Measurements from ENCODE around the gene LMBRD1.
A peak's percentile ranks its signal among the peaks of the same experiment; 100 is the strongest.
"Not testable (repeated sequence)": the region's sequence is repeated elsewhere in the genome, so short reads cannot be mapped to it uniquely, and the experiment has no call there.

LMBRD1 gene

DNA sequence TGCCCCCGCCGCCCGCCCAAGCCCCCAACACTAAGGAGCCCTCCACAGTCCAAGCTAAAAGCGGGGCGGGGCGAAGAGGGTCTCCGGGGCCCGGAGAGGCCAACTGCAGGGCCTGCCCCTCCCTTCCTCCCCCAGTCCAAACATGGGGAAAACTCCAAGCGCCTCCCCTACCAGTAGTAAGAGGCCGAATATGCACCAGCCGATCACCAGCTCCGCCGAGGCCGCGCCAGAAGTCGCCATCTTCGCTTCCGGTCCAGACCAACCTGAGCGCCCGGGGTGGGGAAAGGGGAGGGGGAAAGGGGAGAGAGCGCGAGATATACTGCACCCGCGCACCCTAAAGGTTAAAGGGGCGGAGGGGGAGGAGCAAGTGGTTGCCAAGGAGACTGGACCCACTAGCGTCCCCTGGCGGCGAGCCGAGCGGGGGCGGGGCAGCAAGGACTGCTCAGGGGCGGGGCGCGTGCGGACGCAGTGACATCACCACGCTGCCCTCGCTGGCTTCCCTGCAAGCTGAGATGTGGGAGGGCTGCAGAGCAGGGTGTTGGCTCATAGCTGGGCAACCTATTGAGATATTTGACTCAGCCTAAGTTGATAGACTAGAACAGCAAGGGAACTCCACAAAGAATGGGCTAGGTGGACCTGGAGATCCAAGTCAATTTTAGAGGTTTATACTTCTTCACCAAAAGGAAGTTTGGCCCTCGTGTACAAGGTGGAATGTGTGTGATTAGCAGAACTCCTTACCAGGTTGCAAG lies at the start of gene LMBRD1:
Gene LMBRD1, minus strand, starts transcription at position 369 of the 749 bp plus-strand sequence. Its CDS starts 129 bp downstream, at position 240.
- DNase-seq (ENCODE audit: low read depth in 1 of 2, low spot score in 1 of 2): peak; percentile 99

DNA sequence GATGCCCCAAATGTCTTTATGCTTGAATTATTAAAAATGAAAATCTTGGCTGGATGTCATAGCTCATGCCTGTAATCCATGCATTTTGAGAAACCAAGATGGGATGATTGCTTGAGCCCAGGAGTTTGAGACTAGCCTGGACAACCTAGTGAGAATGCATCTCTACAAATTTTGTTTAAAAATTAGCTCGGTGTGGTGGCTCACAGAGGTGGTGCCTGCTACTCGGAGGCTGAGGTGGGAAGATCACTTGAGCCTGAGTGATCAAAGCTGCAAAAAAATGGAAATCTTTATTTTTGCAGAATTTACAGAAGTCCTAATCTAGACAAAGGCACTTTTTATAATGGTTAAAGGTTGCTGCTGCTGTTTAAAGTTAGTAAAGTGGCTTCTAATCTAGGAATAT lies 49.5 kb upstream of the LMBRD1 start:
- DNase-seq (ENCODE audit: low read depth in 1 of 2, low spot score in 1 of 2): no peak

DNA sequence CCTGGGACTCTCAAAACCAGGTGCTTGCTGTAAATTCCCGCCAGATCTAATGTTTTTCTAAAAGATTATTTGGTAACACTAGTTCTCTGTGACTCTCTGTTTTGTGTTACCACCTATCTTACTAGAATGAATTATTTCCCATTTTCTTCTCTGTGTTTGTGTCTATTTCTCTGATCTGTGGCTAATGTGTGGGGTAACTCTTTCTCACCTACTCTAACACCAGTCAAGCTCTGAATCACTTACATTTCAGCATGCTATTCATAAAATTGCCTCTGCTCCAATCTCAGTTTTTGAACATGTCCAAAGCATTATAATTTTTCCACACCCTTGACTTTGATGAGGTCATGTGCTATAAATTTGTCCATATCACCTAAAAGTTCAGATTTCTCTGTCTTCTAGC lies 46.4 kb upstream of the LMBRD1 start:
- no peak for DNase-seq (ENCODE audit: low read depth in 1 of 2, low spot score in 1 of 2)

DNA sequence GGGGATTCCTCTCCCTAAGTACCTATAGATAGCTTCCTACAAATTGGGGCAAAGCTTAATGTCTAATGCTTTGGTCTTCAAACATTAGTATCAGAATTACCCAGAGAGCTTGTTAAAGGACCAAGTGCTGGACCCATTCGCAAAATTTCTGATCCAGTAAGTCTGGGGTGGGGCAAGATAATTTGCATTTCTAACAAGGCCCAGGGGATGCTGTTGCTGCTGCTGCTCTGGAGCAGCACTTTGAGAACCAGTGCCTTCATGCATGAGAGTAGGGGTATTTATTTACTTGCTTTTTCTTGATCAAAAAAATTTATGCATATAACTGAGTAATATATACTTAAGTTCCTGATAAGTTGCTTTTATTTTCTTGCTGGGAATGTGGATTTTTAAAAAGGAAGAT lies 45.1 kb upstream of the LMBRD1 start:
- no peak for DNase-seq (ENCODE audit: low read depth in 1 of 2, low spot score in 1 of 2)

DNA sequence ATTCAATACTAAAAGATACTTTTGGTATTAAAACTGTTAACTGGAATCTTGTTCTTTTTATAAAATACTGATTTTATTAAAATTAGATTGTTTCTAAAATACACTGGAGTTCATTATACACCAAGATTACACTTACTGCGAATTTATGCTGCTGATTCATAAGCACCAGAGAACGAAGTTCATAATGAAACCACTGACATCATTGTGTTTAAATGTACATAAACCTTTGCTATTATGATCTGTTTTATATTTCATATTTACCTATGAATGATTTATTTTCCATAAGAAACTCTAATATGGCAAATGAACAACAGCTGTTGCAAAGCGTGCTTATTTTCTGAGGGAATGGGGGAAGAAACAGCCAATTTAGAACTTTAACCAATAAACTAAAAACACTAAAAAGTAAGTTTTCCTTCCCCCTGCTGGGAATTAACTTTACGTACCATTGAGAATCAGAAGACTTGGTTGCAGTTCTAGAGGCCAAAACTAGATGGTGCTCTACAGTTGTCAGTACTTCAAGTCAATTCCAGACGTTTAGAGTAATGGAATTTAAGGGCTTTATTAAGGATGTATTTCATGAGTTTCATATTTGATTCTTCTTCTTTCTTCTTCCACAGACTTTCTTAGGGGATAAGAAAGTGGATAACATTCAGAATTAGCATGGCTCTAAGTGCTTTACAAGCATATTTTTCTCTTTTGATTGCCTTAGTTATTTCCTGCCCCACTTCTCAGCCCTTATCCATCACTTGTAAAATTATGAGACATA lies 38.8 kb upstream of the LMBRD1 start:
- DNase-seq (ENCODE audit: low read depth in 1 of 2, low spot score in 1 of 2): no peak

DNA sequence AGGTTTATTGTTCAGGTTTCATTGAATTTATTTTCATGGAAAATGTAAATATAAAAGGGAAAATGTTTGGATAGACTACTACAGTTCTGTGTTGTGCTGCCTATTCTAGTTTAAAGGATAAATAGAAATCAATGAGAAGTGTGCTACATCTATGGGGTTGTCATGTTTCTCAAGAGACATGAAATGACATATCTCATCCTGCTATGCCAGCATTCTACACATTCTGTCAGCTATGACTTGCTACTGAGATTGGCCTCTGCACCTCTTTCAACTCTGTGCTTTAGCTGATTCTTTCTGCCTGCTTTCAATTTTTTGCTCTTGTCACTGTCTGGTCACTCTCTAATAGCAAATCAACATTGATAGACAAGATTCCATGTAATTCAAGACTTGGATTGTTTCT lies 35.7 kb upstream of the LMBRD1 start:
- no peak for DNase-seq (ENCODE audit: low read depth in 1 of 2, low spot score in 1 of 2)

DNA sequence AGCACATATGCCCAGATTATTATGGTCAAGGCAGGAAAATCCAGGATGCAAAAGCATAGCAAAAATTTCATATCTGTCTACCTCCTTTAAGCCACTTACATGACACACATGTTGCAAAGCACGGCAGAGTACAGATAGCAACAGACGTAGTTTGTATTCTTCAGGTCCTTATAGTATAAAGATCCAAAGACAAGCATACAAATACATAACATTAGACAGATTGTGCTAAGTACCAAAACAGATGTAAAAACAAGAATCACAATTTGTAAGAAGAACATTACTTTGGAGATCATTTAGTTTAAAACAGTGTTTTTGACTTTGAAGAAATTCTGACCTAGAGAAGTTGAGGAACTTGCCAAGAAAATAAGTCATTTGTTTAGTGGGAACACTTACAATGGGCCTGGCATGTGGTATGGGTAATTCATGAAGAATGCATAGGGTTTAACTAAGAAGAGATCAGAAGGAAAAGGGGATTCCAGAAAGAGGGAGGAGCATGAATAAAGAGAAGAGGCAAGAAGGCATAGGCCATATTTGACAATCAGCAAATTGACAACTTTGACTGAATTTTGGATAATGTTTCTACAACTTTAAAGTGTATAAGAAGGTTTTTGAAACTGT lies 30.6 kb upstream of the LMBRD1 start:
- no peak for DNase-seq (ENCODE audit: low read depth in 1 of 2, low spot score in 1 of 2)

DNA sequence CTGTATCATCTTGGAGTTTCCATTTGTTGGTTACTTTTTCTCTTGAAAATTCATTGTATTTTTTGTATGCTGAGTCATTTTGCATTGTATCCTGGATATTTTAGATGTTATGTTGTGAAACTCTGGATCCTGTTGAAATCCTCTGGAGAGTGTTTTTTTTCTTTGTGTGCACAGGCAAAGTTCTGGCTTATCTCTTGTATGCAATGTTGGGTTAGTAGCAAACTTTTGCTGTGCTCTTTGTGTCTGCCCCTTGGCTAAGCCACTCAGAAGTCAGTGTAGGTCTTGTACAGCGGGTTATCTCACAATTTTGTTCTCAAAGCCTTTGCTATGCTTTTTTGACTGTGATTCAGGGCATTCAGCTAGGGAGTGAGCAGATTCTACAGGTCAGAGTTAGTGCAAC lies 29.1 kb upstream of the LMBRD1 start:
- no peak for DNase-seq (ENCODE audit: low read depth in 1 of 2, low spot score in 1 of 2)

DNA sequence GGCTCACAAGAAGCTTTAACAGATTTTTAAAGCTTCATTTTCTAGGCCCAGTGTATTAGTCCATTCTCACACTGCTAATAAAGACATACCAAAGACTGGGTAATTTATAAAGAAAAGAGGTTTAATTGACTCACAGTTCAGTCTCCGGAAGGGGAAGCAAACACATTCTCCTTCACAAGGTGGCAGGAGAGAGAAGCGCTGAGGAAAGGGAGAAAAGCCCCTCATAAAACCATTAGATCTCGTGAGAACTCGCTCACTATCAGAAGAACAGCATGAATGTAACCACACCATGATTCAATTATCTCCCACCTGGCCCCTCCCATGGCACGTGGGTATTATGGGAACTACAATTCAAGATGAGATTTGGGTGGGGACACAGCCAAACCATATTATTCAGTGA lies 27.5 kb upstream of the LMBRD1 start:
- not testable (repeated sequence) for DNase-seq (ENCODE audit: low read depth in 1 of 2, low spot score in 1 of 2)

DNA sequence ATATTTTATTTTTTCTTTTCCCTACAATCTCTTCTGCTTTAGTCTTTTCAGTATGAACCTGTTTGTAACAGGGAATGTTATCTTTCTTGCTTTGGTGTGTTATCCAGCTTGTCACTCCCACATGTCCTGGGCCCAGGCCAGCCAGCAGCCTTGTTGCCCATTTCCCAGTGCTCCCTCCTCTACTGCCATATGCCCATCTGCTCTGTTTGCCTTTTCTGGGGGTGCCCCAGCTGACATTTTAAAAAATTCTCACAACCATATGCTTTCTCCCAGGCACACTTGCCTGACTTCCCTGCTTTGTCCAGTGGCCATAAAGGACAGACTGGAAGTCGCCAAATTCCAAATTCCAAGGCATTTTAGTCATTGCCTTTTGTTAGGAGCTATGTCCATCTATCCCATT lies 23.6 kb upstream of the LMBRD1 start:
- no peak for DNase-seq (ENCODE audit: low read depth in 1 of 2, low spot score in 1 of 2)

DNA sequence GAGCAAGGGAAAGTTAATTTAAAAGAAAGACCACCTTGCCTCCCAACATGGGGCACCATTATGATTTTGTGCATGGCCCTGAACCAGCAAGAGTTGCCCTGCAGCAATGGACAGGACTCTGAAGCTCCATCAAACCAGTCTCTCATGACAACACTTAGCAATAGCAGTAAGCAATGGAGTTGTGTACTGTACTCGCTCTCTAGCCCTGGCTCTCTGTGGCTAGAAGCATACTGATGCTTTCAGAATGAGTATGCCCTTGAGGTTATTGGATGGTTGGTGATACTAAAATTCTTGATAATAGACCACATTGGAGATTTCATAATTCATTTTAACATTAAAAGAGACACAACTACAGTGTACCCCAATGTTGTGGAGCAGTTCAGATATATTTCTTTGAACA lies 23.2 kb upstream of the LMBRD1 start:
- DNase-seq (ENCODE audit: low read depth in 1 of 2, low spot score in 1 of 2): no peak

DNA sequence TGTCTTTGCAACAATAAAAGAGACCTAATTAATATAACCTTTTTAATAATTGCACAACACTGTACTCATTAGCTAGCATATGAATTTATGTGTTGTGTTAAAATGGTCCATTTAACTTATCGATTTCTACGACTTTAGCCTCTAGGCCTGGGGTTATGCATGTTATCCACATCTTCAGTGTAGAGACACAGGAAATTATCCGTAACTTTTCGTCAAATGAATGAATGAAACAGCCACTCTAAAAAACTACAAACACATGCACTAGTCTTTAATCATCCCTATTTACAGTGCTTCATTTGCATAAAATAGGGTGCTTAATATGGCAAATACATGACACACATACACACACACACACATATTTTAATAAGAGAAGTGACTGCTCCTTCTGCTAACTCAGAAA lies 22.3 kb upstream of the LMBRD1 start:
- no peak for DNase-seq (ENCODE audit: low read depth in 1 of 2, low spot score in 1 of 2)

DNA sequence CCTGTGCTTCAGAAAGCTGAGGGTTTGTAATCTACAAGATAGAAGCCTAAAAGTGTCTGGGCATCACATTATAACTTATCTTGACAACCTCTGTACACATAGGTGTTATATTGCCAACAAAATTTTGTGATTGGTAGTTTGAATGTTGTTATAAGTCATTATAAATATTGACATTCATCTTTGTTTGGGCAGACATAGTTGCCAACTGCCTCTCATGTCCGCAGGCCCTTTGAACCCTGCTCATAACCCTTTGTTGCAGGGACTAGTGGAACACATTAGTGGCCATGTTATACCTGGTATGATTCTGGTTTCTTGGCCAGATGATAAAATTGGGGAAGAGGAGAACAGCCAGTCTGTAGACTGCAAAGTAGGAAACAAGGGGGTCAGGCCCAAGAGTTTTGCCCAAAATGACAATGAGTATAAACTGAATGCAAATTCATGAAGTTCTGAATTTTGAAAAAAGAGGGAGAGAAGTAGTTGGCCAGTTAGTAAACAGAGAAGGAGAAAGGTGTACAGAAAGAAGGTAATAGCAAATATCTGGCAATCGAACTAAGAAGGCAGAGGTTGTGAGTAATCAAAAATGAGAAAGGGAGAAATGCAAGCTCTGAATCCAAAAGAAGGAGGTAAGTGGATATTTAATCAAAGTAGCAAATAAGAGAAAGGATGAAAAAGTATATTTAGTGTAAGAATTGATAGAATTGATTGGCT lies 21.6 kb upstream of the LMBRD1 start:
- no peak for DNase-seq (ENCODE audit: low read depth in 1 of 2, low spot score in 1 of 2)

DNA sequence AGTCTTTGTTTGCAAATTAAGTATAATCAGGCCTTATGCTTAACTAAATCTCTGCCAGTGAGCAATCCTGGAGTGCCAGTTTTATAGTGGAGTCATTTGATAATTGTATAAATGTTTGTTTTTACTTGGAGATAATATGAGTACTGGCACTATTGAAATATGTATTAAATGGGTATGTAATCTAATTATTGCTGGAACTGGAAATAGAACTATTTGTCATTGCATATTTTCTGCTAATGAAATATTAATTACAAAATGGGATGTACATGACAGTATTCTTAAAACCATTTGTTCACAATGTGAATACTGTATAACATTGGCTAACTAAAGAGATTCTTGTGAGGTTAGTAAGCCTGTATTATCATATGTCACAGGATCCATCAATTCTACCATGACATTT lies 20.5 kb upstream of the LMBRD1 start:
- no peak for DNase-seq (ENCODE audit: low read depth in 1 of 2, low spot score in 1 of 2)

DNA sequence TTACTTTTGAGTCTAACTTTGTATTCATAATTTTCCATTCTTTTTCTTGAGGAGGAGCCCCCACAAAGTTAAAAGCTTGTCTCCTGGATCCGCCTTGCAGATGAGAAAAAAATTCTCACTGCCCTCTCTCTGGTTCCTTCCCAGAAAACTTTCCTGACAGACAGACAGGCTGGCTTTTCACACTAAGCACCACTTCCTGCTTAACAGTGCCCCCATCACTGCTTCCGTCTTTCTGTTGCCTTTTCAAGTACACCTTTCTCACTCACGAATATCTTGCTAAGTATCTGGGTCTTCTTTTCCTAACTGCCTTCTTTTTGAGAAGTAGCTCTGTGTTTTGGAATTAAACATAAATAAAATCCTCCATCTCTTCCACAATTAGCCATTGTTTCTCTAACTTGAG lies 19.8 kb upstream of the LMBRD1 start:
- DNase-seq (ENCODE audit: low read depth in 1 of 2, low spot score in 1 of 2): no peak

DNA sequence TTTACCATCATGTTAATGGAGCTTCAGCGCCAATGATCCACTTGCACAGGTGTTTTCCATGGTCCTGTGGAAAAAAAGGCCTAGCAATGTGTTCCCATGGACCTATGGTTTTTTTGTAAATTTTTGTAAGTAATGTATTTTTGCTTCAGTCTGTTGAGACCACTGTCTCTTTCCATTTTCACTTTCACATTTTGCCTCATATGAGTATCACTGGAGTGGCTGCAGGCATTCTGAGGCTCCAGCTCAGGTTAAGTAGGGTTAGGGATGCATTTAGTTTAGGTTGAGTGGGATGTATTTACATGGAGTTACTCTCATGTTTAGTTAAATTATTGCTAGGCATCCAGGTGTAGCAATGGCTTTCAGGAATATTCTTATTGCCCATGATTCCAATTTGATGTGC lies 19.2 kb upstream of the LMBRD1 start:
- DNase-seq (ENCODE audit: low read depth in 1 of 2, low spot score in 1 of 2): no peak

DNA sequence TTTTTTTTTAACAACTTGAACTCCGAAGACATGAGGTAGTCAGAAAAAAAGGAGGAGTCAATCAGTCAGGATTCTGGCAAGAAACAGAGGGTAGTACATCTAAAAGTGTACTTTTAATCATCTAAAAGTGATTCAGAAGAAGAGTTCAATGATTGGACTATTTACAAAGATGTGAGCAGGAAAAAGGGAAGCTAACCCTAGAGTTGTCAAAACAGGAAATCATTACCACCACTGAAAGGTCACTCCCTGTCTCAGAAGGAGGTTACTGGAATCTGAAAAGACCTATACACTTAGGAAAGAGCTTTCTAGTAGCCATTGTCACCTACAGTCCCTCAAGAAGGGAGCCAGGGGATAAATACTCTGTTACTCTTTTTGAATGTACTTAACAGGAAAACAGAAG lies 16.7 kb upstream of the LMBRD1 start:
- DNase-seq (ENCODE audit: low read depth in 1 of 2, low spot score in 1 of 2): no peak

DNA sequence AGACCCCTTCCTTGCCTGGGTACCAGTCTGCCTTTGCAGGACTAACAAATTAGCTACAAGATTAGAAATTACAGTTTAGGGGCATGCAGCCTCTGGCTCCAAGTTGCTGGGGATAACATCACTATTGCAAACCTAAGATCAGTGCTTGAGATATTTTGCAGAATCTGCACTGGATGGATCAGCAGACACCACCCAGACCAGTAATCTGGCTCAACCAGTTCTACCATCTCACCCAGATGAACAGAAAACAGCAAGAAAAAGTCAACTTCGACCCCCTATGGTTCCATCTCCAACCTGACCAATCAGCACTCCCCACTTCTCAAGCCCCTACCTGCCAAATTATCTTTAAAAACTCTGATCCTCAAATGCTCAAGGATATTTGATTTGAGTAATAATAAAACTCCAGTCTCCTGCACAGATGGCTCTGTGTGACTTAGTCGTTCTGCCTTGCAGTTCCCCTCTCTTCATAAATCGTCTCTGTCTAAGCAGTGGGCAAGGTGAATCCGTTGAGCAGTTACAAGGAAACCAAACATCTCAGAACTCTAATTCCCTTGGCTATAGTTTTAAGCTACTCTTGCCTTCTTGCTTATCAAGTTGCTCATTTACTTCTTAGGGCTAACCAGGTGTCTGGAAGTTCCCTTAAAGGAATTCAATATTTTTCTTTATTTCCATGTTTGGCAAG lies 16.1 kb upstream of the LMBRD1 start:
- no peak for DNase-seq (ENCODE audit: low read depth in 1 of 2, low spot score in 1 of 2)

DNA sequence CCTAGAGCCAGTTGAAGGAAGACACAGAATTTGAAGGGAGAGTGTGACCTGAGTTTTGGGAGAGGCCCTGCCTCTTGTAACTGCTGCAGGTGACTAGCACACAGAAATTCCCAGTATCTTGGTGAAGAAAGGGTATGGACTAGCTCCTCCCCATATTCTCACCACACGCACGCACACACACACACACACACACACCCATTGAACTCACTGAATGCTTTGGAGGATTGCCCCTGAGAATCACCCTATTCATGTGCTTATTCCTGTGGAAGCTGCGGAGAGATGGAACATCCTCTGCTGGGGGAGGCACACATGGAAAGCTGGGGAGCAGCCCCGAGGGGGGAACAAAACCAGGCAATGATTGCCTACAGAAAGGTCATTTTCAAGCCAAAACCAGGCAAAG lies 6.2 kb upstream of the LMBRD1 start:
- no peak for DNase-seq (ENCODE audit: low read depth in 1 of 2, low spot score in 1 of 2)

DNA sequence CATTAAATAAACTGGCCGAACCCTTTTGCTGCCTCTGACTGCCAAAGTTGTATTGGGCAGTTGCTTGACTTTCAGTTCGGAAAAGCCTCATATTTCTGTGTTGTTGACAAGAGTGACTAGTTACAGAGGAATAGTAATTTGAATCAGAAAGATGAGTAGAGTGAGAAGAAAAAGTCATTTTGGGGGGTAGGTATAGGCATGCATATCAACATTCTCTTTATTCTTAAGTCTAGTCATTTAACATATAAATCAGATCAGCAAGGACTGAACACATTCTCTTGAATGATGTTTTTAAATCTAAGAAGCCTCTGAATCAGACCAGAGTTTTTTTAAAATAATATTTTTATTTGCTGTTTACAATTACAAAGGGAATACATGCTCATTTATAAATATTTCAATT lies 4.9 kb upstream of the LMBRD1 start:
- DNase-seq (ENCODE audit: low read depth in 1 of 2, low spot score in 1 of 2): no peak

DNA sequence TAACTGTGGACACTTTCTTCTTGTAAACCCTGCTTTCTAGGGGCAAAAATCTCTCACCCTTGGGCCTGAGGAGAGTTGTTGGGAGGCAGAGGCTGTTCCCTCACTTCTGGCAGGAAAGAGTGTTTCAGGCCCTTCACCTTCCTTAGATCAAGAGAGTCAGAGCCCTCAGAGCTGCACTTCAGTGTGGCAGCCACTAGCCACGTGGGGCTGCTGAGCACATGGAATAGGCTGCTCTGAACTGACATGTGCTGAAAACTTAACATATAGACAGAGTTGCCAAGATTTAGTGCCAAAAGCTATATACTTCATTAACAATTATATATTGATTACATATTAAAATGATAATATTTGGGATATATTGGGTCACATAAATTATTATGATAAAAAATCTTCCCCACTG lies 4.4 kb upstream of the LMBRD1 start:
- DNase-seq (ENCODE audit: low read depth in 1 of 2, low spot score in 1 of 2): no peak

All from stimulated activated CD4-positive, alpha-beta T cell treated with anti-CD3 and anti-CD28 coated beads, Interleukin-15, amount 100 ng/mL, for 1 hour (primary cell).